ENCODE results near the gene CSNK1G1.
"Not testable (repeated sequence)": the region's sequence is repeated elsewhere in the genome, so short reads cannot be mapped to it uniquely, and the experiment has no call there.

CSNK1G1 gene

DNA sequence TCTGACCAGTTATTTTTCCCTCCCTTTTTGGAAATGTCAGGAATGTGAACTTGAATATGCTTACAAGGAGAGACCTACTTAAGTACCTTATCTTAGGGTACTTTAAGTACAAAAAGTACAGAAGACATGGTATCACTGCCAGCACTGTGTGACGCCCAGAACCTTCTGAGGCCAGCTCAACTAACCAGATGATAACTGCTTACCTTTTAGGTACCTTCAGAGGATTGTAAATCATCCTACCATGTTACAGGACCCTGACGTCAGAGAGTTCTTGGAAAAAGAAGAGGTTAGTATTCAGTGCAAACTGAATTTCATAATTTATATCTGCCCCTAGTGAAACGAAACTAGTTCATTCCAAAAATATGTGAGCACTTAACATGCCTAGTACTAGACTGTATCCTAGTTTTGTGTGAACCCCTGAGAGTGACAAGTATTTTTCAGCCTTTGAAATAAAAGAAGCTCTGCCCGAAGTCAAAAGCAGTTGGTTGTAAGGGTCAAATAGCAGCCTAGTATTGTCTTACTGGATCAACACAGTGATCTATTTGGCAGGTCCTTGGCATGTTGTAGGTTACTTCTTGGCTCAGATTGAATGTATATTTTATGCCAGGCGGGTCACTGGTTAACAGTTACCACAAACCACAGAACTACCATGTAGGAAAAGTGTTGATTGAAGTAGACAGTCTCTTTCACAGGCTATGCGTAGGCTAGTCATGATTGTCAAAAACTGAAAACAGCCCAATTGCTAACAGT lies 228.3 kb downstream of the CSNK1G1 start:
- H3K4me3 ChIP-seq (ENCODE audit: low read depth, low read length) = no peak overlapping the region
- in situ Hi-C loops (cut with HindIII; ENCODE audit: low pct_ligation_motif_present, low sequenced_read_pairs) = no loop called here
- no peak overlapping the region for H3K27ac ChIP-seq
- DNase-seq = no peak
- no peak for TF ChIP-seq CTCF (IDR thresholded peaks at IDR 0.05; ENCODE audit: low read depth, low read length, missing control alignments)
- no peaks in the 10 kb centered on the region for H3K27me3 ChIP-seq (replicated peaks)
- H3K36me3 ChIP-seq (replicated peaks) = peaks cover 78% of the 10 kb centered on the region

GRCh38 chr15:64125978-64126377 lies 230.0 kb downstream of the CSNK1G1 start:
- H3K36me3 ChIP-seq (replicated peaks) = peaks cover 71% of the 10 kb centered on the region
- no peak overlapping the region for H3K27ac ChIP-seq
- no peak for TF ChIP-seq CTCF (IDR thresholded peaks at IDR 0.05; ENCODE audit: low read depth, low read length, missing control alignments)
- no peaks in the 10 kb centered on the region for H3K27me3 ChIP-seq (replicated peaks)
- no peak overlapping the region for H3K4me3 ChIP-seq (ENCODE audit: low read depth, low read length)
- in situ Hi-C loops (cut with HindIII; ENCODE audit: low pct_ligation_motif_present, low sequenced_read_pairs) = no loop called here
- no peak for DNase-seq

- no peak for DNase-seq
- Histone ChIP-seq H3K27me3 (replicated peaks) (no peaks in the 10 kb centered on the region), H3K36me3 (replicated peaks) (peaks cover 66% of the 10 kb centered on the region), H3K27ac (no peak overlapping the region), H3K4me3 (ENCODE audit: low read depth, low read length) (no peak overlapping the region)
- no peak for TF ChIP-seq CTCF (IDR thresholded peaks at IDR 0.05; ENCODE audit: low read depth, low read length, missing control alignments)
- in situ Hi-C loops (cut with HindIII; ENCODE audit: low pct_ligation_motif_present, low sequenced_read_pairs) = no loop called here
Measured at GRCh38 chr15:64122936-64123351, 233.0 kb downstream of the CSNK1G1 start.

GRCh38 chr15:64122444-64122843 lies 233.5 kb downstream of the CSNK1G1 start:
- no peak overlapping the region for H3K27ac ChIP-seq
- H3K27me3 ChIP-seq (replicated peaks) = no peaks in the 10 kb centered on the region
- in situ Hi-C loops (cut with HindIII; ENCODE audit: low pct_ligation_motif_present, low sequenced_read_pairs) = no loop called here
- peaks cover 66% of the 10 kb centered on the region for H3K36me3 ChIP-seq (replicated peaks)
- H3K4me3 ChIP-seq (ENCODE audit: low read depth, low read length) = no peak overlapping the region
- DNase-seq = no peak
- TF ChIP-seq CTCF (IDR thresholded peaks at IDR 0.05; ENCODE audit: low read depth, low read length, missing control alignments) = no peak

- TF ChIP-seq CTCF (IDR thresholded peaks at IDR 0.05; ENCODE audit: low read depth, low read length, missing control alignments) = no peak
- Histone ChIP-seq H3K36me3 (replicated peaks) (peaks cover 58% of the 10 kb centered on the region), H3K4me3 (ENCODE audit: low read depth, low read length) (no peak overlapping the region), H3K27ac (no peak overlapping the region), H3K27me3 (replicated peaks) (no peaks in the 10 kb centered on the region)
- DNase-seq = no peak
- in situ Hi-C loops (cut with HindIII; ENCODE audit: low pct_ligation_motif_present, low sequenced_read_pairs) = no loop called here
Measured at GRCh38 chr15:64121614-64122013, 234.4 kb downstream of the CSNK1G1 start.

- H3K36me3 ChIP-seq (replicated peaks) = peaks cover 55% of the 10 kb centered on the region
- DNase-seq; in situ Hi-C loops (cut with HindIII; ENCODE audit: low pct_ligation_motif_present, low sequenced_read_pairs); H3K27me3 ChIP-seq (replicated peaks); H3K27ac ChIP-seq; H3K4me3 ChIP-seq (ENCODE audit: low read depth, low read length): not testable (repeated sequence)
Measured at GRCh38 chr15:64120322-64120721, 235.7 kb downstream of the CSNK1G1 start.
